GM19238 (cell line): Measurements from ENCODE around the gene ACTN1.

Experiments used
- DNase-seq: peaks from one replicate; pipeline ENCODE4 v3.0.0; 2011; ENCODE audit warnings: low spot score; ENCODE audit not compliant: insufficient read length

The ACTN1 gene

GRCh38 chr14:68937471-68938270, 41.4 kb downstream of the ACTN1 start:
- no peak for DNase-seq

- DNase-seq = no peak
Observed at GRCh38 chr14:68936980-68937379, 42.1 kb downstream of the ACTN1 start.

- DNase-seq = no peak
Observed at GRCh38 chr14:68936476-68936875, 42.6 kb downstream of the ACTN1 start.

- DNase-seq = no peak
Observed at GRCh38 chr14:68935761-68936214, 43.3 kb downstream of the ACTN1 start.

- no peak for DNase-seq
Observed at GRCh38 chr14:68934066-68934465, 45.0 kb downstream of the ACTN1 start.

GRCh38 chr14:68932686-68933085, 46.4 kb downstream of the ACTN1 start:
- DNase-seq = no peak

- no peak for DNase-seq
Observed at GRCh38 chr14:68932231-68932630, 46.9 kb downstream of the ACTN1 start.

GRCh38 chr14:68931474-68932051, 47.5 kb downstream of the ACTN1 start:
- no peak for DNase-seq

GRCh38 chr14:68931063-68931462, 48.0 kb downstream of the ACTN1 start:
- no peak for DNase-seq

GRCh38 chr14:68929623-68930307, 49.3 kb downstream of the ACTN1 start:
- DNase-seq = no peak

- DNase-seq = no peak
Observed at GRCh38 chr14:68928770-68929550, 50.1 kb downstream of the ACTN1 start.

GRCh38 chr14:68927956-68928675, 51.0 kb downstream of the ACTN1 start:
- DNase-seq = no peak

GRCh38 chr14:68927089-68927488, 52.0 kb downstream of the ACTN1 start:
- no peak for DNase-seq

- no peak for DNase-seq
Observed at GRCh38 chr14:68926236-68926635, 52.9 kb downstream of the ACTN1 start.

- no peak for DNase-seq
Observed at GRCh38 chr14:68925373-68925772, 53.7 kb downstream of the ACTN1 start.

GRCh38 chr14:68924186-68925158, 54.6 kb downstream of the ACTN1 start:
- DNase-seq = no peak

- DNase-seq = no peak
Observed at GRCh38 chr14:68922886-68923285, 56.2 kb downstream of the ACTN1 start.

GRCh38 chr14:68922201-68922621, 56.9 kb downstream of the ACTN1 start:
- no peak for DNase-seq

GRCh38 chr14:68921666-68922065, 57.4 kb downstream of the ACTN1 start:
- no peak for DNase-seq

GRCh38 chr14:68921049-68921448, 58.1 kb downstream of the ACTN1 start:
- DNase-seq = no peak
